Transverse colon (tissue), 4 donors: Measurements from ENCODE around the gene EDDM13. TPM values are rescaled to one million over a fixed set of nuclear protein-coding genes. Genes with fewer than 3 reads are reported as not detected.
"Not testable (repeated sequence)": the region's sequence is repeated elsewhere in the genome, so short reads cannot be mapped to it uniquely, and the experiment has no call there.

Experiments
- DNase-seq: peaks from one replicate; pipeline ENCODE4 v3.0.0-alpha.2; 2019
- H3K27ac ChIP-seq, 4 donors: fragments of 200-600 bp; sonication (generic); 2 replicates each; pipeline ENCODE4 v1.5.1; 2016 to 2018; ENCODE audit warnings: inconsistent platforms in 4 of 4
- H3K27me3 ChIP-seq: fragments of 200-600 bp; sonication (generic); 2 replicates; pipeline ENCODE4 v1.5.1; 2017; ENCODE audit warnings: inconsistent platforms
- H3K36me3 ChIP-seq, 4 donors: fragments of 200-600 bp; sonication (generic); 2 replicates each; pipeline ENCODE4 v1.5.1; 2017 to 2019; ENCODE audit warnings: inconsistent platforms in 4 of 4
- H3K4me1 ChIP-seq, 4 donors: fragments of 200-600 bp; sonication (generic); 2 replicates each; pipeline ENCODE4 v1.5.1; 2017 to 2020; ENCODE audit warnings: inconsistent platforms in 4 of 4
- H3K4me3 ChIP-seq, 4 donors: fragments of 200-600 bp; sonication (generic); 1 replicate in 1 of 4; 2 replicates in 3 of 4; pipeline versions ENCODE4 v1.5.1 to v1.6.1; 2017 to 2019; ENCODE audit warnings: inconsistent platforms in 4 of 4
- H3K9me3 ChIP-seq, 2 donors: fragments of 200-600 bp; sonication (generic); 2 replicates each; pipeline ENCODE4 v1.5.1; 2017 to 2019; ENCODE audit warnings: inconsistent platforms in 2 of 2
- CTCF ChIP-seq, 5 experiments: fragments of 200-600 bp in 3 of 5; fragments of 450-650 bp in 2 of 5; sonication (generic) in 3 of 5; IDR thresholded peaks; 1 replicate in 2 of 5; 2 replicates in 3 of 5; pipeline ENCODE4 v1.5.1; 2016 to 2017; ENCODE audit warnings: antibody characterized with exemption in 5 of 5, inconsistent platforms in 3 of 5, mild to moderate bottlenecking in 2 of 5, moderate library complexity in 1 of 5
- EP300 ChIP-seq: sonication (generic); formaldehyde crosslinking; IDR thresholded peaks from one replicate; pipeline ENCODE4 v1.6.1; 2017; ENCODE audit warnings: antibody characterized with exemption, low read depth
- POLR2A ChIP-seq: fragments of 450-650 bp; IDR thresholded peaks from one replicate; pipeline ENCODE4 v1.6.1; 2016; ENCODE audit warnings: antibody characterized with exemption, mild to moderate bottlenecking, moderate library complexity
- POLR2AphosphoS5 ChIP-seq, 3 donors: sonication (generic); formaldehyde crosslinking; IDR thresholded peaks; one replicate each; pipeline ENCODE4 v1.6.1; 2016; ENCODE audit warnings: antibody characterized with exemption in 3 of 3
- WGBS, 2 donors: methylation state at CpG; one replicate each; pipeline ENCODE4 v1.1.5; 2018; ENCODE audit warnings: low coverage in 1 of 2; 5-methylcytosine and 5-hydroxymethylcytosine counted together
- in situ Hi-C, 4 donors: fragments of 200-750 bp; cut with MboI; loops; one replicate each; pipeline versions ENCODE4 v1.15.0 to v1.15.1; 2017; ENCODE audit warnings: low sequenced_read_pairs in 3 of 4, low pct_ligation_motif_present in 1 of 4, low pct_unique_long_range_greater_than_20kb in 1 of 4
- intact Hi-C: fragments of 100-400 bp; cut with DNase I; formaldehyde crosslinking; loops from one replicate; pipeline ENCODE4 v1.15.1; 2023; ENCODE audit warnings: low total_unique reads
- total RNA-seq, 4 donors: library from RNA; depleted of rRNA; stranded (reverse); fragments of >200 nt; gene quantifications; one replicate each; pipeline ENCODE4 v1.1.0, GENCODE V29; 2016

Gene EDDM13
- total RNA-seq, 4 donors from 2014 or later = not detected

GRCh38 chr19:56252699-56253422 lies 19.7 kb upstream of the EDDM13 start:
- H3K4me3 ChIP-seq = no peak overlapping the region
- WGBS, 2 donors = 12 to 49% methylated on average over 9 to 10 of the region's 10 CpGs
- no peaks in the 10 kb centered on the region for H3K36me3 ChIP-seq
- no peak overlapping the region for H3K27ac ChIP-seq
- H3K9me3 ChIP-seq = no peaks in the 10 kb centered on the region
- no peaks in the 10 kb centered on the region for H3K27me3 ChIP-seq
- no peaks in the 10 kb centered on the region for H3K4me1 ChIP-seq
- intact Hi-C loops = loop anchor here (10.0 kb wide), 1 partner anchor 102 kb away; no protein-coding TSS in a partner anchor
- DNase-seq = peak; percentile 83
- in situ Hi-C loops = loop anchor here in 1 of 4 donors (10.0 kb wide), 1 partner anchor 92 kb away; no protein-coding TSS in a partner anchor
- TF ChIP-seq POLR2AphosphoS5 (IDR thresholded peaks at IDR 0.05) (no peak), CTCF (IDR thresholded peaks at IDR 0.05) (peak; percentile 70 to 84 (median 81))

- H3K4me3 ChIP-seq = no peak overlapping the region
- in situ Hi-C loops = loop anchor here in 1 of 4 donors (10.0 kb wide), 1 partner anchor 91 kb away; no protein-coding TSS in a partner anchor
- H3K36me3 ChIP-seq = no peaks in the 10 kb centered on the region
- TF ChIP-seq CTCF (IDR thresholded peaks at IDR 0.05) (peak; percentile 17 to 34 (median 26)), EP300 (no peak), POLR2AphosphoS5 (IDR thresholded peaks at IDR 0.05) (no peak)
- DNase-seq = no peak
- no peaks in the 10 kb centered on the region for H3K9me3 ChIP-seq
- intact Hi-C loops = loop anchor here (10.0 kb wide), 1 partner anchor 101 kb away; no protein-coding TSS in a partner anchor
- no peaks in the 10 kb centered on the region for H3K27me3 ChIP-seq
- 44 to 49% methylated on average over 5 of the region's 5 CpGs for WGBS, 2 donors
- H3K4me1 ChIP-seq = no peaks in the 10 kb centered on the region
- no peak overlapping the region for H3K27ac ChIP-seq
Measured at GRCh38 chr19:56253737-56254136, 18.8 kb upstream of the EDDM13 start.

DNA sequence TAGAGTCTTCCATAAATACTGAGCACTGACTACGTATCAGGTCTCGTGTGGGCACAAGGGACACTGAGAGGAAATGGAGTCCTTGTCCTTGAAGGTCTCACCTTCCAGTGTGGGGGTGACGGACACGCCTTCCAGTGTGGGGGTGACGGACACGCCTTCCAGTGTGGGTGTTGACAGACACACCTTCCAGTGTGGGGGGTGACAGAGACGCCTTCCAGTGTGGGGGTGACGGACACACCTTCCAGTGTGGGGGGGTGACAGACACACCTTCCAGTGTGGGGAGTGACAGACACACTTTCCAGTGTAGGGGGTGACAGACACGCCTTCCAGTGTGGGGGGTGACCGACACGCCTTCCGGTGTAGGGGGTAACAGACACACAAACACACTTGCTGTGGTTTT lies 14.3 kb upstream of the EDDM13 start:
- Histone ChIP-seq H3K4me3 (no peak overlapping the region), H3K36me3 (no peaks in the 10 kb centered on the region), H3K27ac (no peak overlapping the region), H3K4me1 (no peaks in the 10 kb centered on the region), H3K27me3 (no peaks in the 10 kb centered on the region), H3K9me3 (no peaks in the 10 kb centered on the region)
- no peak for TF ChIP-seq POLR2A
- no peak for TF ChIP-seq CTCF (IDR thresholded peaks at IDR 0.05)
- no peak for TF ChIP-seq POLR2AphosphoS5 (IDR thresholded peaks at IDR 0.05)
- TF ChIP-seq EP300 = no peak
- in situ Hi-C loops (loop anchor here in 1 of 4 donors (10.0 kb wide), 1 partner anchor 87 kb away; no protein-coding TSS in a partner anchor), intact Hi-C loops (loop anchor here (10.0 kb wide), 1 partner anchor 97 kb away; no protein-coding TSS in a partner anchor)
- no peak for DNase-seq
- 94% methylated on average over 12 of the region's 12 CpGs; no CpG with 5 or more reads in 1 of the 2 donors for WGBS, 2 donors

DNA sequence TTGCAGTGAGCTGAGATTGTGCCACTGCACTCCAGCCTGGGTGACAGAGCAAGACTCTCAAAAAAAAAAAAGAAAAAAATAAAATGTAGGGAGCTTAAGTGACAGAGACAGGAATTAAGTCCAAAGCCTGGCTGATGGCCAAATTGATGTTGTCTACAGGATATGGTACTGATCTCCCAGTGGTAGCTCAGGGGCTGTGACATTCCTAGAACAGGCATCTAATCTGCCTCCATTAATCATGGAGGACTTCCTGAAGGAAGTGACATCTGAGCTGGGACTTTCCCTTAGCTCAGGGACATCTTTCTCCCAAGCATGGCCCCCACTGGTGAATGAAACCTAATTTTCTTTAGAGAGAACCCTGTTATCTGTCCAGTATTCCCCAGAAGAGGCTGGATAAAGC lies 11.4 kb upstream of the EDDM13 start:
- no peak for DNase-seq
- Histone ChIP-seq H3K9me3 (no peaks in the 10 kb centered on the region), H3K27me3 (no peaks in the 10 kb centered on the region), H3K4me3 (no peak overlapping the region), H3K36me3 (no peaks in the 10 kb centered on the region), H3K27ac (no peak overlapping the region), H3K4me1 (no peaks in the 10 kb centered on the region)
- in situ Hi-C loops (no loop called here), intact Hi-C loops (no loop called here)
- TF ChIP-seq POLR2AphosphoS5 (IDR thresholded peaks at IDR 0.05) (no peak), EP300 (no peak), POLR2A (no peak), CTCF (IDR thresholded peaks at IDR 0.05) (no peak)

DNA sequence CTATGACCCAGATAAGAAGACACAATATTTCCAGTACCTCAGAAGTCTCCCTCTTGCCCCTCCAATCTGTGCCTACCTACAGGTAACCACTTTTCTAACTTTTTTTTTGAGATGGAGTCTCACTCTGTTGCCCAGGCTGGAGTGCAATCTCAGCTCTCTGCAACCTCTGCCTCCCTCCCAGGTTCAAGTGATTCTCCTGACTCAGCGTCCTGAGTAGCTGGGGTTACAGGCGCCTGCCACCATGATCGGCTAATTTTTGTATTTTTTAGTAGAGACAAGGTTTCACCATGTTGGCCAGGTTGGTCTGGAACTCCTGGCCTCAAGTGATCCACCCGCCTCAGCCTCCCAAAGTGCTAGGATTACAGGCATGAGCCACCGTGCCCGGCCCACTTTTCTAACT lies 10.6 kb upstream of the EDDM13 start:
- H3K27me3 ChIP-seq, H3K27ac ChIP-seq, DNase-seq, H3K4me3 ChIP-seq, H3K9me3 ChIP-seq, in situ Hi-C loops, H3K4me1 ChIP-seq, H3K36me3 ChIP-seq, intact Hi-C loops: not testable (repeated sequence)
- WGBS, 2 donors = 90 to 100% methylated on average over 6 of the region's 6 CpGs
